ENCODE results near the gene GALNT3. TPM values are rescaled to one million over a fixed set of nuclear protein-coding genes. Genes with fewer than 3 reads are reported as not detected.

Gene GALNT3
- total RNA-seq, 1 experiment from 2014 or later: 0.10 TPM

GRCh38 chr2:165810418-165810817, 16.4 kb upstream of the GALNT3 start:
- CTCF ChIA-PET: no interaction called here
- DNase-seq (ENCODE audit: low read depth, low spot score): no peak
- Histone ChIP-seq H3K27ac (ENCODE audit: low read length) (no peak overlapping the region), H3K27me3 (ENCODE audit: control insufficient read depth, insufficient read depth, low read length) (no peaks in the 10 kb centered on the region), H3K4me1 (ENCODE audit: control insufficient read depth, insufficient read depth, low read length) (no peaks in the 10 kb centered on the region), H3K36me3 (ENCODE audit: control insufficient read depth, insufficient read depth, low read length) (no peaks in the 10 kb centered on the region), H3K4me3 (ENCODE audit: low read depth in 2 of 2, low read length in 2 of 2) (no peak overlapping the region), H3K9me3 (ENCODE audit: control insufficient read depth, insufficient read depth, low read depth, low read length) (no peaks in the 10 kb centered on the region)
- in situ Hi-C loops (cut with HindIII; ENCODE audit: low pct_unique_long_range_greater_than_20kb, low sequenced_read_pairs): no loop called here
- intact Hi-C loops (cut with micrococcal nuclease; ENCODE audit: unreplicated experiment): no loop called here
- ATAC-seq: no peak
- BruUV-seq (replicated peaks): no TSS peak
- POLR2A ChIA-PET: no interaction called here
- no peak for TF ChIP-seq POLR2AphosphoS5 (IDR thresholded peaks at IDR 0.05; ENCODE audit: low read depth, low read length)
- TF ChIP-seq SIN3A (IDR thresholded peaks at IDR 0.05; ENCODE audit: borderline replicate concordance, insufficient read depth, low read depth, low read length): no peak
- no peak for TF ChIP-seq CTCF (IDR thresholded peaks at IDR 0.05)
- no peak for TF ChIP-seq TCF7L2 (IDR thresholded peaks at IDR 0.05; ENCODE audit: low read depth, low read length)
- TF ChIP-seq REST (IDR thresholded peaks at IDR 0.05; ENCODE audit: insufficient read depth in 1 of 2, low read depth in 2 of 2, low read length in 1 of 2): no peak

- Histone ChIP-seq H3K4me3 (ENCODE audit: low read depth in 2 of 2, low read length in 2 of 2) (no peak overlapping the region), H3K27me3 (ENCODE audit: control insufficient read depth, insufficient read depth, low read length) (no peaks in the 10 kb centered on the region), H3K4me1 (ENCODE audit: control insufficient read depth, insufficient read depth, low read length) (no peaks in the 10 kb centered on the region), H3K36me3 (ENCODE audit: control insufficient read depth, insufficient read depth, low read length) (no peaks in the 10 kb centered on the region), H3K27ac (ENCODE audit: low read length) (no peak overlapping the region), H3K9me3 (ENCODE audit: control insufficient read depth, insufficient read depth, low read depth, low read length) (no peaks in the 10 kb centered on the region)
- DNase-seq (ENCODE audit: low read depth, low spot score): no peak
- CTCF ChIA-PET: no interaction called here
- TF ChIP-seq TCF7L2 (IDR thresholded peaks at IDR 0.05; ENCODE audit: low read depth, low read length) (no peak), SIN3A (IDR thresholded peaks at IDR 0.05; ENCODE audit: borderline replicate concordance, insufficient read depth, low read depth, low read length) (no peak), REST (IDR thresholded peaks at IDR 0.05; ENCODE audit: insufficient read depth in 1 of 2, low read depth in 2 of 2, low read length in 1 of 2) (no peak), CTCF (IDR thresholded peaks at IDR 0.05) (no peak), POLR2AphosphoS5 (IDR thresholded peaks at IDR 0.05; ENCODE audit: low read depth, low read length) (no peak)
- POLR2A ChIA-PET: no interaction called here
- in situ Hi-C loops (cut with HindIII; ENCODE audit: low pct_unique_long_range_greater_than_20kb, low sequenced_read_pairs): no loop called here
- no TSS peak for BruUV-seq (replicated peaks)
- ATAC-seq: no peak
- intact Hi-C loops (cut with micrococcal nuclease; ENCODE audit: unreplicated experiment): no loop called here
These were observed 10.7 kb upstream of the GALNT3 start for GRCh38 chr2:165804719-165805118.

Data from Panc1 (cell line).